Natural killer cell treated with Interleukin-12 subunit alpha and Interleukin-12 subunit beta and Interleukin-15 and Interleukin-18, amount 100 ng/mL, for 72 hours (primary cell): ENCODE measurements around the gene KRT31. TPM values are rescaled to one million over a fixed set of nuclear protein-coding genes. Genes with fewer than 3 reads are reported as not detected.
"Not testable (repeated sequence)": the region's sequence is repeated elsewhere in the genome, so short reads cannot be mapped to it uniquely, and the experiment has no call there.

Experiments
- ATAC-seq, 2 donors: fragments of 150-1000 bp; cut with Tn5 transposase in 1 of 2; sonication (Bioruptor Pico), chemical (Tn5 transposase) in 1 of 2; 2 replicates each; pipeline ENCODE4 v1.10.0; 2021
- DNase-seq: peaks from one replicate; pipeline ENCODE4 v3.0.0; 2022; ENCODE audit warnings: low spot score
- H3K27ac Mint-ChIP-seq, 2 donors: 1 replicate in 1 of 2; 2 replicates in 1 of 2; pipeline ENCODE4 v1.8.0; 2022; ENCODE audit warnings: mixed read lengths in 2 of 2, mild to moderate bottlenecking in 1 of 2, moderate library complexity in 1 of 2
- H3K27me3 Mint-ChIP-seq, 2 donors: 1 replicate in 1 of 2; 2 replicates in 1 of 2; pipeline ENCODE4 v1.8.0; 2022; ENCODE audit warnings: mixed read lengths in 2 of 2
- H3K36me3 Mint-ChIP-seq: one replicate; pipeline ENCODE4 v1.8.0; 2022; ENCODE audit warnings: mixed read lengths
- H3K4me1 Mint-ChIP-seq, 2 donors: 1 replicate in 1 of 2; 2 replicates in 1 of 2; pipeline ENCODE4 v1.8.0; 2022; ENCODE audit warnings: low read depth in 2 of 2, mixed read lengths in 2 of 2, mild to moderate bottlenecking in 1 of 2
- H3K4me3 Mint-ChIP-seq: one replicate; pipeline ENCODE4 v1.8.0; 2022; ENCODE audit warnings: mixed read lengths
- H3K9me3 Mint-ChIP-seq: 2 replicates; pipeline ENCODE4 v1.8.0; 2022; ENCODE audit warnings: mixed read lengths
- total RNA-seq, 2 donors: library from RNA; stranded (reverse); gene quantifications; one replicate each; pipeline ENCODE4 v1.2.3, GENCODE V29; 2022

Gene KRT31
- total RNA-seq = not detected

GRCh38 chr17:41396996-41397660, at the start of gene KRT31:
Gene KRT31 (minus strand): TSS chr17:41397608. CDS start chr17:41397539, 69 bp downstream.
- Mint-ChIP-seq H3K27me3 (peaks cover 15 to 19% of the 10 kb centered on the region in 2 donors), H3K4me1 (no peaks in the 10 kb centered on the region), H3K36me3 (no peaks in the 10 kb centered on the region), H3K4me3 (no peak within 1 kb of the TSS), H3K9me3 (no peaks in the 10 kb centered on the region), H3K27ac (no peak within 1 kb of the TSS)
- DNase-seq (peak; percentile 23), ATAC-seq (no peak)

- Mint-ChIP-seq H3K4me1 (no peaks in the 10 kb centered on the region), H3K4me3 (no peak overlapping the region), H3K27me3 (peaks cover 35 to 43% of the 10 kb centered on the region in 2 donors), H3K36me3 (no peaks in the 10 kb centered on the region), H3K9me3 (no peaks in the 10 kb centered on the region), H3K27ac (no peak overlapping the region)
- ATAC-seq (no peak), DNase-seq (no peak)
Measured at GRCh38 chr17:41446806-41447205, 49.4 kb upstream of the KRT31 start.

- no peaks in the 10 kb centered on the region for H3K36me3 Mint-ChIP-seq
- H3K27me3 Mint-ChIP-seq = peaks cover 22 to 33% of the 10 kb centered on the region in 2 donors
- H3K9me3 Mint-ChIP-seq = no peaks in the 10 kb centered on the region
- DNase-seq (no peak), ATAC-seq (no peak)
- H3K4me3 Mint-ChIP-seq = no peak overlapping the region
- H3K27ac Mint-ChIP-seq = no peak overlapping the region
- no peaks in the 10 kb centered on the region for H3K4me1 Mint-ChIP-seq
Measured at GRCh38 chr17:41444640-41445039, 47.2 kb upstream of the KRT31 start.

- peaks cover 22 to 31% of the 10 kb centered on the region in 2 donors for H3K27me3 Mint-ChIP-seq
- ATAC-seq (no peak), DNase-seq (no peak)
- H3K4me1 Mint-ChIP-seq = no peaks in the 10 kb centered on the region
- no peaks in the 10 kb centered on the region for H3K36me3 Mint-ChIP-seq
- H3K4me3 Mint-ChIP-seq = no peak overlapping the region
- no peaks in the 10 kb centered on the region for H3K9me3 Mint-ChIP-seq
- H3K27ac Mint-ChIP-seq = no peak overlapping the region
Measured at GRCh38 chr17:41444186-41444585, 46.8 kb upstream of the KRT31 start.

GRCh38 chr17:41442739-41443138, 45.3 kb upstream of the KRT31 start:
- H3K36me3 Mint-ChIP-seq = no peaks in the 10 kb centered on the region
- no peak overlapping the region for H3K4me3 Mint-ChIP-seq
- H3K27me3 Mint-ChIP-seq = peaks cover 22 to 28% of the 10 kb centered on the region in 2 donors

GRCh38 chr17:41440531-41441033, 43.2 kb upstream of the KRT31 start, which contains the start of gene KRT38:
Gene KRT38 (minus strand): TSS chr17:41440983. CDS start chr17:41440921, 62 bp downstream.
- peaks cover 18 to 29% of the 10 kb centered on the region in 2 donors for H3K27me3 Mint-ChIP-seq
- H3K4me3 Mint-ChIP-seq = no peak within 1 kb of the TSS
- no peaks in the 10 kb centered on the region for H3K9me3 Mint-ChIP-seq
- no peak within 1 kb of the TSS for H3K27ac Mint-ChIP-seq
- no peak for DNase-seq
- no peaks in the 10 kb centered on the region for H3K4me1 Mint-ChIP-seq
- no peaks in the 10 kb centered on the region for H3K36me3 Mint-ChIP-seq
- ATAC-seq = no peak

More at GRCh38 chr17:41442739-41443138, 45.3 kb upstream of the KRT31 start:
- Mint-ChIP-seq H3K27ac (no peak overlapping the region), H3K4me1 (no peaks in the 10 kb centered on the region), H3K9me3 (no peaks in the 10 kb centered on the region)
- DNase-seq (no peak), ATAC-seq (no peak)

GRCh38 chr17:41439375-41439774, 42.0 kb upstream of the KRT31 start:
- ATAC-seq = no peak

GRCh38 chr17:41437769-41438168, 40.4 kb upstream of the KRT31 start:
- no peak for DNase-seq
- Mint-ChIP-seq H3K36me3 (no peaks in the 10 kb centered on the region), H3K9me3 (no peaks in the 10 kb centered on the region), H3K27me3 (peaks cover 0 to 23% of the 10 kb centered on the region in 2 donors), H3K4me1 (no peaks in the 10 kb centered on the region), H3K27ac (no peak overlapping the region), H3K4me3 (no peak overlapping the region)
- ATAC-seq = no peak

More at GRCh38 chr17:41439375-41439774, 42.0 kb upstream of the KRT31 start:
- Mint-ChIP-seq H3K4me1 (no peaks in the 10 kb centered on the region), H3K9me3 (no peaks in the 10 kb centered on the region), H3K27ac (no peak overlapping the region), H3K27me3 (peaks cover 14 to 30% of the 10 kb centered on the region in 2 donors), H3K4me3 (no peak overlapping the region), H3K36me3 (no peaks in the 10 kb centered on the region)
- no peak for DNase-seq

GRCh38 chr17:41437254-41437653, 39.8 kb upstream of the KRT31 start:
- Mint-ChIP-seq H3K36me3 (no peaks in the 10 kb centered on the region), H3K27me3 (peaks cover 0 to 22% of the 10 kb centered on the region in 2 donors), H3K27ac (no peak overlapping the region), H3K4me1 (no peaks in the 10 kb centered on the region), H3K9me3 (no peaks in the 10 kb centered on the region), H3K4me3 (no peak overlapping the region)
- ATAC-seq (peak in 1 of 2 donors; percentile 28), DNase-seq (no peak)

GRCh38 chr17:41434415-41434814, 37.0 kb upstream of the KRT31 start:
- Mint-ChIP-seq H3K4me3 (no peak overlapping the region), H3K27me3 (peaks cover 13 to 24% of the 10 kb centered on the region in 2 donors), H3K4me1 (no peaks in the 10 kb centered on the region), H3K27ac (no peak overlapping the region), H3K9me3 (no peaks in the 10 kb centered on the region), H3K36me3 (no peaks in the 10 kb centered on the region)
- no peak for ATAC-seq
- no peak for DNase-seq

GRCh38 chr17:41434005-41434404, 36.6 kb upstream of the KRT31 start:
- no peaks in the 10 kb centered on the region for H3K4me1 Mint-ChIP-seq
- no peak overlapping the region for H3K27ac Mint-ChIP-seq
- H3K27me3 Mint-ChIP-seq = peaks cover 14 to 24% of the 10 kb centered on the region in 2 donors
- H3K4me3 Mint-ChIP-seq = no peak overlapping the region
- ATAC-seq = no peak
- DNase-seq = no peak
- H3K9me3 Mint-ChIP-seq = no peaks in the 10 kb centered on the region
- H3K36me3 Mint-ChIP-seq = no peaks in the 10 kb centered on the region

GRCh38 chr17:41433586-41433985, 36.2 kb upstream of the KRT31 start:
- ATAC-seq (no peak), DNase-seq (no peak)

GRCh38 chr17:41430376-41430775, 33.0 kb upstream of the KRT31 start:
- not testable (repeated sequence) for ATAC-seq, H3K4me1 Mint-ChIP-seq

More at GRCh38 chr17:41433586-41433985, 36.2 kb upstream of the KRT31 start:
- H3K4me3 Mint-ChIP-seq = no peak overlapping the region
- no peaks in the 10 kb centered on the region for H3K4me1 Mint-ChIP-seq
- H3K27ac Mint-ChIP-seq = no peak overlapping the region
- no peaks in the 10 kb centered on the region for H3K36me3 Mint-ChIP-seq
- peaks cover 18 to 24% of the 10 kb centered on the region in 2 donors for H3K27me3 Mint-ChIP-seq
- no peaks in the 10 kb centered on the region for H3K9me3 Mint-ChIP-seq

GRCh38 chr17:41429667-41430066, 32.3 kb upstream of the KRT31 start:
- Mint-ChIP-seq H3K9me3 (no peaks in the 10 kb centered on the region), H3K36me3 (no peaks in the 10 kb centered on the region), H3K4me3 (no peak overlapping the region), H3K27me3 (peaks cover 21 to 25% of the 10 kb centered on the region in 2 donors), H3K27ac (no peak overlapping the region), H3K4me1 (no peaks in the 10 kb centered on the region)
- no peak for DNase-seq
- no peak for ATAC-seq

More at GRCh38 chr17:41430376-41430775, 33.0 kb upstream of the KRT31 start:
- H3K36me3 Mint-ChIP-seq, H3K4me3 Mint-ChIP-seq, DNase-seq, H3K9me3 Mint-ChIP-seq, H3K27ac Mint-ChIP-seq: not testable (repeated sequence)
- peaks cover 21 to 23% of the 10 kb centered on the region in 2 donors for H3K27me3 Mint-ChIP-seq
